Transverse colon (tissue), 4 donors: ENCODE data around the gene KIF21A.

Source experiments
- CTCF ChIP-seq, 5 experiments: fragments of 200-600 bp in 3 of 5; fragments of 450-650 bp in 2 of 5; sonication (generic) in 3 of 5; IDR thresholded peaks; 1 replicate in 2 of 5; 2 replicates in 3 of 5; pipeline ENCODE4 v1.5.1; 2016 to 2017; ENCODE audit warnings: antibody characterized with exemption in 5 of 5, inconsistent platforms in 3 of 5, mild to moderate bottlenecking in 2 of 5, moderate library complexity in 1 of 5
- EP300 ChIP-seq: sonication (generic); formaldehyde crosslinking; IDR thresholded peaks from one replicate; pipeline ENCODE4 v1.6.1; 2017; ENCODE audit warnings: antibody characterized with exemption, low read depth
- POLR2A ChIP-seq: fragments of 450-650 bp; IDR thresholded peaks from one replicate; pipeline ENCODE4 v1.6.1; 2016; ENCODE audit warnings: antibody characterized with exemption, mild to moderate bottlenecking, moderate library complexity
- POLR2AphosphoS5 ChIP-seq, 3 donors: sonication (generic); formaldehyde crosslinking; IDR thresholded peaks; one replicate each; pipeline ENCODE4 v1.6.1; 2016; ENCODE audit warnings: antibody characterized with exemption in 3 of 3

GRCh38 chr12:39476121-39476520 is 33.2 kb upstream of the KIF21A start:
- TF ChIP-seq CTCF (IDR thresholded peaks at IDR 0.05) (no peak), POLR2AphosphoS5 (IDR thresholded peaks at IDR 0.05) (no peak), POLR2A (no peak), EP300 (no peak)
